GM21526 (cell line): ENCODE results near the gene TMEM175.

Experiments
- ATAC-seq: cut with Tn5 transposase; IDR thresholded peaks from one replicate; pipeline ENCODE4 v1.9.1; 2021; ENCODE audit warnings: moderate library complexity; ENCODE audit not compliant: unreplicated experiment, low FRiP score

TMEM175 gene

DNA sequence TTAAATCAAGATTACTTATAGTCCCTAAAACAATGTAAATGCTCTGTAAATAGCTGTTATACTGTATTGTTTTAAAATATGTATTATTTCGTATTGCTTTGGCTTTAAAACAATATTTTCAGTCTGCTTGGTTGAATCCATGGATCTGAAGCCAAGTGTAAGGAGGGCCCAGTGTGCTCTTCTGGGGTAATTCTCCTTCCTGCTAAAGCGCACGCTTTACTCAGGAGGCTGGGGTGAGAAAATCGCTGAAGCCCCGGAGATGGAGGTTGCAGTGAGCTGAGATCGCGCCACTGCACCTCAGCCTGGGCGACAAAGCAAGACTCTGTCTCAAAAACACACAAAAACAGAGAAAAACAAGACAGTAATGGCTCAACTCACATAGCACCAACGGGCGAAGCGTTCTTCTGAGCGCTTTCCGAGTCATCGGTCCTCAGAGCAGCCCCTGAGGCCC lies 54.2 kb downstream of the TMEM175 start:
- peak; percentile 7 for ATAC-seq

DNA sequence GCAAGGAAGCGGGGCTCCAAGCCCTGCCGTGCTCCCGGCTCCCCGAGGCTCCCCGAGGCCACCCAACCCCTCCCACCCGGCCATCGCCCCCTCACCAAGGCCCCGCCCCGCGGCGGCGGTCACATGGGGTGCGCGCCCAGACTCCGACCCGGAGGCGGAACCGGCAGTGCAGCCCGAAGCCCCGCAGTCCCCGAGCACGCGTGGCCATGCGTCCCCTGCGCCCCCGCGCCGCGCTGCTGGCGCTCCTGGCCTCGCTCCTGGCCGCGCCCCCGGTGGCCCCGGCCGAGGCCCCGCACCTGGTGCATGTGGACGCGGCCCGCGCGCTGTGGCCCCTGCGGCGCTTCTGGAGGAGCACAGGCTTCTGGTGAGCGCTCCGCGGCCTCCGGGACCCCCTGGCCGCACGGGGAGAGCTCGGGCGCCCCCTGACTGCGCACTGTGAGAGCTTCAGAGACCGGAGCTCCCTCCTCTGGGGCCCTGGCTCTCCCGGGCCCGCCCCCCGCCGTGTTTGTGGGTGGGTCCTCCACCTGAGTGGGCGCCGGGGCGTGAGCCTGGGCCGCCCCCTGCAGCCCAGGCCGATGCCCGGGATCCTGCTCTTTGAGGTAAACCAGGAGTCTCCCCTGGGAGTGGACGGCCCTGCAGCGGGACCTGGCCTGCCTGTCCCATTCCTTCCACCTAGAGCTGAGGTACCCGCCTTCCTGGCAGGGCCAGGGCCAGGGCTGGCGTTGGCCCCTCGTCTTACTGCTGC lies 54.8 kb downstream of the TMEM175 start, which contains the start of gene IDUA:
Gene IDUA, plus strand, starts transcription at position 166 of the 745 bp plus-strand sequence. Its CDS starts 41 bp downstream, at position 207.
- ATAC-seq = peak; percentile 70

DNA sequence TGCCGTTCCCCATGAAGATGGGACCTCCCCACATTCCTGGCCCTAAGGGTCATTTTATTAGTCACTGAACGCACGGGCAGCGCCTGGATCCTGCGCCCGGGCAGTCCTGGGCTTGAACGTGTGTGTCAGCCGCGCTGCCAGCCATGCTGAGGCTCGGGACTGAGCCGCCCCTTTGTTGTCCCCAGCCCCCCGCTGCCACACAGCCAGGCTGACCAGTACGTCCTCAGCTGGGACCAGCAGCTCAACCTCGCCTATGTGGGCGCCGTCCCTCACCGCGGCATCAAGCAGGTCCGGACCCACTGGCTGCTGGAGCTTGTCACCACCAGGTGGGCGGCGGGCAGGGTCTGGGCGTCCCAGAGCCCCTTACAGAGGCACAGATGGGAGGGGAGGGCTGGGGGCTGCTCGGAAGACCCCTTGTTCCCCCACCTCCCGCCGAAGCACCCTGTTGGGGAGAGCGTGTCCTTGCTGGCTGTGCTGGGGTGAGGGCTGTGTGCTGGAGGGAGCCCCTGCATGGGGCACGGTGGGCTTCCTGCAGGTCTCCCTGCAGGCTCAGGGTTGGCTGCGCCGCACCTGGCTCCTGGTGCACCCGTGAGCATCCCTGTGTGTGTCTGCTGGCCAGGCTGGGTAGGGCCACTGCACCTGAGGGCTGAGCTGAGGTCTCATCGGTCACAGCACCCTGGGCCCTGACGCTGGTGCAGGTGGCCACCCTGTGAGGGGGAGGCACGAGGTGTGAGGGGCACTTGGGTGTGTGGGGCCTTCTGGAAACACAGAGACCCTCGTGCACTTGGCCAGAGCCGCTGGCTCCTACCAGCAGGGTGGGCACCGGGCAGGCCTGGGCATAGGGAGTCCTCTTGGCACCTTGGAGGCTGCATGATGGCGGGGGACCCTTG lies 55.6 kb downstream of the TMEM175 start:
- no peak for ATAC-seq

DNA sequence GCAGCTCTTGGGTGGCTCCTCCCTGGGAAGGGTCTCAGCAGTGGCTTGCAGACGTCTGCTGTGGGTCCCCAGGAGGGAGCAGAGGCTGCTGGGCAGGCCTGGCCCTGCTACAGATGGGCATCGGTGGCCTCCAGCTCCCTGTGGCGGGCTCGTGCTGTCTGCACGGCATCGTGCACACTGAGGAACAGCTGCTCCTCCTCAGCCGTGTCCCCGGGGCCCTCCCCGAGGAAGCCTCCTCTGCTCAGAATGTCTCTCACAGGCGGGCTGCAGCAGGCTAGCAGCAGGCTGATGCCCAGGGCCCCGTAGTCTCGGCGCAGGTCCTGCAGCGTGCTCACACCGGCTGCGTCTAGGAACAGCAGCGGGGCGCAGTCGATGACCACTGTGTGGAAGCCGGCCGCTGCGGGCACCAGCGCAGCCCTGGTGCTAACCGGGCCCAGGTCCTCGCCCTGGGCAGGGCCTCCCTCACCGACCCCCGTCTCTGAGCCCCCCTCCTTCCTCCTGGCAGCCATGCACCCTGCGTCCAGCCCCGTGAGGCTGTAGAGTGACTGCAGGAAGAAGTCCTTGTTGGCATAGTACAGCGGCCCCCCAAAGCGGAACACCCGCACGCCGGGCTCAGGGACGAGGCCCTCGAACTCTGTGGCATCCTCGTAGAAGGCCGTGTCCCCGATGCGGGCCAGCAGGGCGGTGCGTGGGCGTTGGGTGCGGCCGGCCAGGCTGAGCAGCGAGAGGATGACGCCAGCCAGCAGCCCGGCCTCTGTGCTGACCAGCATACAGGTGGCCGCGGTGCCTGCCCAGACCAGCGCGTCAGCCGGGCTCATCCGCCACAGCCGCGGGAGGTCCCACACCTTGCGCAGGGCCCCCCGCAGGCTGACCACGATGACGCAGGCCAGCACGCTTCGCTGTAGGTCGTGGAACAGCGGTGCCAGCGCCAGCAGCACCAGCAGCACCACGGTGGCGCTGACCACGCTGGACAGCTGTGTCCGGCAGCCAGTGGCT lies 56.8 kb downstream of the TMEM175 start:
- ATAC-seq = no peak

DNA sequence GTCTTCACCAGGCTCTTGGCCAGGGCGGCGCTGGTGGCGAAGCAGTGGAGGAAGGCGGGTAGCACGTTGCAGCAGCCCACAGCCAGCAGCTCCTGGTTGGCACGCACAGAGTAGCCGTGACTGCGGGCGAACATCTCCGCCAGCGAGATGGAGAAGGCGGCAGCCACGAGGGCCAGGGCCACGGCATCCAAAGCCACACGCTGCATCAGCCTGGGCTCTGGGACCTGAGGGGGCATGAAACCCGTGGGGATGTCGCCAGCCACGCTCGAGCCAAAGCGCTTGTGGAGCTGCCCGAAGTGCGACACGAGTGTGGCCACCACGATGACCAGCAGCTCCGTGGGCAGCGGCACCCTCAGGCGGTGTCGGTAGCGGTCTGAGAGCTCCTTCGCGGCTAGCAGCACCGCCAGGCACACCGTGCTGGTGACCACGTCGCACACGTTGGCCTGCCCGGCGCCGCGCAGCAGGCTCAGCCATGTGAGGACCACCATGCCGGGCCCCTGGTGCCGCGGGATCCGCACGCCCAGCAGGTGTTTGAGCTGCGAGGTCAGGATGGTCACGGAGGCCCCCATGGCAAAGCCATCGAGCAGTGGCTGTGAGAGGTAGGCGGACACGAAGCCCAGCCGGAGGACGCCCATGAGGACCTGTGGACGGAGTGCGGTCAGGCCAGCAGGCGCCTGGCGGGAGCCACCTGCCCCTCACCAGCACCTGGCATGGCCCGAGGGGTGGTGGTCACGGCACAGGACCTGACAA lies 57.6 kb downstream of the TMEM175 start:
- ATAC-seq = no peak

DNA sequence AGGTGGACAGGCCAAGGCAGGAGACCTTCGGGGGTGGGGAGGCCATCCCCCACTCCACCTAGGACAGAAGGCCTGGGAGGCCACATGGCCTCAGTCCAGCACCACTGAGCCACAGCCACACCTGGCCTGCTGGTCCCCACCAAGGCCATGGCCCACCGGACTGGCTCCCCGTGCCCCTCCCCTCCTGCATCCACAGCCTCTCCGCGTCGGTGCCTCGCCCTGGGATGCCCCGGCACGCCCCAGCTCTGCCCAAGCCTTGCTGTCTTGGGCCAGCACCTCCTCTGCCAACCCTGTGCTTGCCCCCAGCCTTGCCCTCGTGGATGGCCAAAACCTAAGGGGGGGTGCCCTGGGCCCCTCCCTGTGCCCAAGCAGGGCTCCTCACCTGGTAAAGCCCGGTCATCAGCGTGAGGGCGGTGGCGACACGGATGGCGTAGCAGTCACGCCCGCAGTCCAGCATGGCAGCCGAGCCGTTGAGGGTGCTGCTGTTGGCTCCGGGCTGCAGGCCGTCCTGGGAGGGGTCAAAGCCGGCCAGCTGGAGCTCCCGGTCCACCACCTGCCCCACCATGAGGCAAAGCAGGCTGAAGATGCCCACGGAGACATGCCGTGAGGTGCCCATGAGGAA lies 58.6 kb downstream of the TMEM175 start:
- ATAC-seq = no peak

DNA sequence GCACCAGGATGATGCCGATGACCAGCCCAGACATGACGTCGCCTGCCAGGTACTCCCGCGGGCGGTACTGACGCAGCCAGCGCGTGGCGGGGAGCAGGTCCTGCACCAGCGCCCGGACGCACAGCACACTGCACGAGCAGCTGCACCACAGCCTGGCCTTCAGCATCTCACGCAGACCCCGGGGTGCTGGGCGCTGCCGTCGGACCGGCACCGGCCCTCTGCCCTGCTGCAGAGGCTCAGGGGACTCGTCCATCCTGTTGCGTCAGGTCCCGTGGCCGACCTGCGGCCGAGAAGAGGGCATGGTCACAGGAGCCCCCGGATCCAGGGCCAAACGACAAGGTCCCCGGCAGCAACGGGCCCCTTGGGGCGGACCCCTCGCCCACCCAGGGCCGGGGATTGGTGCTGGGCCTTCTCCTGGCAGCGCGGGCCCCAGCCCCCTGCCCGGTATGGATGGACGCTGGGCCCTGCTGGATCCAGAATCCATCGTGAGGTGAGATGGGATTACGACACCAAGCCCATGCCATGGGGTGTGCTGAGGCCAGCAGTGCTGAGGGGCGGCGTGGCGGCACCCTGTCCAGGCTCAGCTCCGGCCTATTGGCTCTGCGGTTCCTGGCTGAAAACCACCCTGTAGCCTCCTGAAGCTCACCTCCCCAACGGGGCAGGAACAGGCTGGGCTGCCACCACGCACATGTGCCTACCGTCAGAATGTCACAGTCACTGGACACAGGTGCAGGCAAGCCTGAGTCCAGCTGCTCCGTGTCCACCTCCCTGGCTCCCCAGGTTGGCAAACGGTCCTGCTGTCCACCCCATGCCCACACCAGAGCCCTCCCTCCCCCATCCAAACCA lies 59.4 kb downstream of the TMEM175 start:
- ATAC-seq = no peak

DNA sequence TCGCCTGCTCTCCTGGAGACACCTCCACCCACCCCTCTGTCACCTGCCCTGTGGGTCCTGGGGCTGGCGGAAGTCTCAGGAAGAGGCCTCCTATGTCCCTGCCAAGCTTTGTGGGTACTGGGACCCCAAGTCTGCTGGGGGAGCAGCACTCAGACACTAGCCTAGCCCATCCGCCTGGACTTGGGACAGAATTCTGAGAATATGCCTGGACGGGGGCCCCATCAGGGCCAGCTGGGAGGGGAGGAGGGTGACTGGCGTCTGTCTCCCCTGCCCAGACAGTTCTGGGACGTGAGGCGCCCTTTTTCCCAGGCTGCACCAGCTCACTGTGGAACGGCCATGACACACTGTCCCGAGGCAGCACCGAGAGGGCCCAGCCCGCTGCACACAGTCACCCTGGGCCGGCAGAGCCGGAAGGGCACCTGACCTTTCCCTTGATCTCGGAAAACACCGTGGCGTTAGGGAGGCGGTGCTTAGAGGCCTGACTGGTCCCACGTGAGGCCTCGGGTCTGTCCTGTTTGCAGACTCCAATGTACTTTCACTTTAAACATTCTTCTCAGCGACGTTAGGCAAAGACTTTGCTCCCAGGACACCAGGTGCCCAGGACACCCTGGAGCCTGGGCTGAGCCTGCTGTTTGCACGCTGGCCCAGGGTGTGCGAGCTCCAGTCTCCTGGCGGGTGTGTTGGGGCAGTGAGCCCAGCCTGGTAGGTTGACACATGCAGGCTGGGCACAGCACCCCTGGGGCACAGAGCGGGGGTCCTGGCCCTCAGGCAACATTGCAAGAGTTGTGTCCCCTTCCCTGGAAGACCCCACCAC lies 60.2 kb downstream of the TMEM175 start:
- no peak for ATAC-seq

DNA sequence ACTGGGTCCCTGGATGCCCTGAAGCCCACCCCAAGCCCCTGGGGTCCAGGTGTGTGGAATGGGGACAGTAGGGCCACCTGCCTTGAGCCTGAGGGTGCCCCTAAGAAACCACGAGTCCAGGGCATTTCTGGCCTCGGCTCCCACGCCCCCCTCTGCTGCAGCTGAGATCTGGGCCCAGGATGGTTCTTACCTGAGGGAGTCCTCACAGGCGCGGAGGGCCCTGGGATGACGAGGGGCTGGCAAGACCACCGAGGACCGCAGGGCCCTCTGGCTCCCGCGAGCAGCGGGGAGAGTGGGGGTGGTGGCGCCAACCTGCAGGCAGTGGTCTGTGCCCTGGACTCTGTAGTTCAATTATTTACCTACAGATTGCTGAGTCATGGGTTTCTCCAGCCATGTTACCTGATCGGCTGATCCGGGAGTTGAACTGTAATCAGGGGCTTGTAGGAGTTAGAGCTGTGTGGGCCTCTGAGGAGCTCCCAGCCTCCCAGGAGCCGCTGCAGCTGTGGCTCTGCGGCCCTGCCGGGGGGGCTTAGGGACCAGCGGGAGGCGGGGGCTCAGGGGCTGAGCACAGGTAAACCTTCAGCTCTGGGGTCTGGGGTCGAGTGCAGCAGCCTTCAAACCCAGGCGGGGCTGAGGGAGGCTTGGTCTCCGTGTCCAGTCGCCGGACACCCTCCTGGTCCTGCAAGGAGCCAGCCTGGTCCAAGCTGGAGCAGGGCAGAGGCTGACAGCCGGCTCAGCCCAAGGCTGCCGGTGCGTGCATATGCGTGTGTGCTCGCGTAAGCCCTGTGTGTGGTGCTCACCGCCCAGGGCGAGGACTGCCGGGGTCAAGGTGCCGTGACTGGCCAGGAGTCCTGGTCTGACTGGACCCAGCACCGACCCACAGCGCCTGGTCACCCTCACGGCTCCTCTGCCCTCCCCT lies 61.1 kb downstream of the TMEM175 start, which contains the start of gene SLC26A1:
Gene SLC26A1, minus strand, starts transcription at position 294 of the 919 bp plus-strand sequence. CDS start 1,701 bp downstream, outside the sequence.
- no peak for ATAC-seq

DNA sequence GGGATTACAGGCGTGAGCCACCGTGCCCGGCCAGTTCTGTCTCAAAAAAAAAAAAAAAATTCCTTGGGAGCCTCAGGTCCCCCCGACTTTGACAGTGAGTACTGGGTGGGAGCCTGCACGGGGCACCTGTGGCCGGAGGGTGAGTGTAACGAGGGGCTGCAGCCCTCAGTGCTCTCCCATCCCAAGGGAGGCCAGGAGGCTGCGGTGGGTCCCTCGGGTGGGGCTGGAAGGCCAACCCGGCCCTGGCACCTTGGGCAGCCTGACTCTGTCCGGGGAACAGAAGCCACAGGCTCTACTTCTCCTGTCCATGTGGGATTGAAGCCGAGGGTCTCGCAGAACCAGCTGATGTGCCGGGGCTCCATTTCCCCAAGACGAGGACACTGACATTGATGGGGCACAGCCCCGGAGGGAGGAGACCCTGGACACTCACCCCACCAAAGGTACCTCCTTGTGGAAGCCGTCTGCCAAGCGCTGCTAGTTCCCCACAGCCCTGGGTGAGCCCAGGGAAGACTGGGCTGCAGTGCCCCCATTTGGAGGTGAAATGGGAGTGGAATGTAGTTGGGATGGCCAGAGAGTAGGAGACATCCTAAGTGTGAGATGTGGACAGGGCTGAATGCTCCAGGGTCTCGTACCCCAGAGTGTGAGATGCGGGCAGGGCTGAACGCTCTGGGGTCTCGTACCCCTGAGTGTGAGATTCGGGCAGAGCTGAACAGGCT lies 63.2 kb downstream of the TMEM175 start:
- ATAC-seq = no peak

DNA sequence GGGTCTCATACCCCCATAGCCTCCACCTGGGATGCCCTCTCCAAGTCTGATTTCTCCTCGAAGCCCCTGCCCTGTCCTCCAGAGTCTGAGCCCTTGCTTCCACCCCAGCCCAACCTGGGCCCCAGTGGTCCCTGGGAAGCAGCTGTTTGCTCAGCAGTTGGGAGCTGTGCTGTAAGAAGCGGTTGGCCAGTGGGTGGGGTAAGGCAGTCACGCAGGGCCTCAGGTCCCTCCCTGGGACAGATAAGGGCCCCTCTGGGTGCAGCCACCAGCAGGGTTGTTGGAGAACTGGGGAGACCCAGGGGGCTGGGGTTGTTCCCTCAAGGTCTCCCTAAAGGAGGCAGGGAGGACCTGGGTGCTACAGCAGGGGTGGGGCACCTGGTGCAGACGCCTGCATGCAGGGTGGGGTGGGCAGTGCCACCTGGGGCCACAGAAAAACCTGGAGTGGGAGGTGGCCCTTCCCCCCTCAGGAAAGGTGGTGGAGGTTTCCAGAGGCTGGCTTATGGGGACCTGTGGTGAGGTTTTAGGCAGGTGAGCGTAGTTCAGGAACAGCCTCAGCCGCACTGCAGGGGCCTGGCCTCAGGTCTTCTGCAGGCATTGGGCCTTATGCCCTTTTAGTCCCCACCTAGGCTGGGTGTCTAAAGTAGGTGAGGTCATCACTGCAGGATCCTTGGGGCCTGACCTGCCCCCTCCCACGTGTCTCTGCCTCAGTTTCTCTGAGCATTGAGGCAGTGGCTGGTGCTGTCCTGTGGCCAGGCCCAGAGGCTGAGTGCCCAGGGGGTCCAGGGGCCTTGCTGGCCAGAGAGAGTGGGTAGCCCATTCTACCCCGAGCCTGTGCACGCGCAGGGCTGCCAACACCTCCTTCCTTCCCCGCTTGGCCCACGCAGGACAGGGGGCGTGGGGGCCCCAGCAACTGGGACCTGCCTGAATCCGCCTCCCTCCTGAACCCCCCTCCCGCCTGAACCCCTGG lies 64.1 kb downstream of the TMEM175 start:
- no peak for ATAC-seq

DNA sequence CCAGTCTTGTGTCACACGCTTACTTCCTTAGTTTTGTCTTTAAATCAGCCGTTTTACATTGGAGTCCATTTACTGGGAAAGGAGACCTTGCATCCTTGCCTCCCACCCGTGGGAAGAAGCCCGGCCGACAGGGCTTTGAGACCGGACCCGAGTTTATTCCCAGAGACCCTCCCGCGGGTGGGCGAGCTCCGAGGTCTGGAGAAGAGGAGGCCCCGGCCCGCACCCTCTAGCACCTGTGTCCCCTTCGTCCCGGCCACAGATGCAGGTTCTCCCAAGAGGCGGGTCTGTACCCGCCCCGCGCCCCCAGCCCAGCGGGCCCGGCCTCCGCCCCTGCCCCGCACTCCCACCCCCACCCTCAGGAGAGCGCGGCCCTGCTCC lies 64.7 kb downstream of the TMEM175 start:
- ATAC-seq = no peak

DNA sequence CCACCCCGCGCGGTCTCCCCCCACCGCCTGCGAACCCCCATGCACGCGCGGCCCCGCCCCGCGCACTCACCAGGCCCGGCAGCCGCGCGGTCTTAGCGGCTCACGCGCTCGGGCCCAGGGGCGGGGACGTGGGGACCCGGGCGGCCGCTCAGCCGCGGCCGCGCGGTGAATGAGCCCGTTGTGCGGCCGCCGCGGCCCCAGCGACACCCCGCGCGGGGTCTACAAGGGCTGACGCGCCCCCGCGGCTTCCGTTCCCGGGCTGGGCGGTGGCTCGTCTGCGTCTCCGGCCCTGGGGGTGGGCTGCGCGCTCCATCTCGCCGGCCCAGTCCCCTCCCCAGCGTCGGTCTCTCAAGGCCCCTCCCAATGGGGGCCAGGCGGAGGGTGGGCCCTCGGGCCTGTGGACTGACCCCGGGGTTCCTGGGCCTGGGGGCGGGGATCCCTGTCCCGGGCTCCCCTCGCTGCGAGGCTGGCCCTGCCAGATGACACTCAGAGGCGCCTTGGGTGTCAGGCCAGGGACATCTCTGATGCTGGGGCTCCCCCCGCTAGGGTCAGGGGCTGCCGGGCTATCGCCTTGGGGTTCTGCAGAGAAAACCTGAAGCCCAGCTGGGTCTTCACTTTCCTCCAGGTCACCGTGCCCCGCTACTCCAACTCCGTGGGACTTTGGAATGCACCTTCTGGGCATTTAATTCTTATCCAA lies 65.3 kb downstream of the TMEM175 start:
- no peak for ATAC-seq

DNA sequence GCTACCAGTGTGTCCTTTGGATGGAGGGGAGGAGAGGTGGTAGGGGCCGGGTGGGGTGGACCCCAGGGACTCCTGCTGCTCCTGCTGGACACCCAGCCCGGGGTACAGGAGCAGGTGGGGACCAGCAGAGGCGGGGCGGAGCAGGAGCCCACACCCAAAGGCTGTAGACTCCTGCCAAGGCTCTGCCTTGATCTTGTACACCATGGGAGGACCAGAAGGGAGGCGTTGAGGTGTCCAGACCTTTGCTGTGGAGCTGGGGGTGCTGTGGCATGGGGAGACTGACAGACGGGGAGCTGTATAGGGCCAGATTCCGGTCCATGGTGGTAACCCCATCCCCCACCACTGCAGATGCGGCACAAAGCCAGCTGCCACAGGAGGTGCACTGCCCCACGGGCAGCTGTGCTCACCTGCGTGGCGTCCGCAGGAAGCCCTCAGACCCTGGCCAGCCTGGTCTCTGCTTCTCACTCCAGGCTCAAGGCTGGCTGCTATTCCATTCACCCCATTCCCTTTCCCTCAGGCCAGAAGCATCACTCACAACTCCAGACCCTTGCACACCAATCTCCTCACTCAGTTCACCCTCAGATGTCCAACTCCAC lies 65.9 kb downstream of the TMEM175 start:
- no peak for ATAC-seq
